Inflammatory macrophage treated with lipopolysaccharide for 4 hours (primary cell): Measurements from ENCODE around the gene ZCCHC24.

Source experiments
- DNase-seq: peaks from one replicate; pipeline ENCODE4 v3.0.0-alpha.2; 2020

The ZCCHC24 gene

GRCh38 chr10:79444199-79445119, 965 bp downstream of the ZCCHC24 start:
- DNase-seq: peak; percentile 56

GRCh38 chr10:79443338-79444198, 1.9 kb downstream of the ZCCHC24 start:
- DNase-seq: no peak

- no peak for DNase-seq
Observed at GRCh38 chr10:79442171-79443040, 3.0 kb downstream of the ZCCHC24 start.

- DNase-seq: no peak
Observed at GRCh38 chr10:79441433-79441832, 4.0 kb downstream of the ZCCHC24 start.

GRCh38 chr10:79440281-79440680, 5.1 kb downstream of the ZCCHC24 start:
- no peak for DNase-seq

GRCh38 chr10:79438699-79439085, 6.7 kb downstream of the ZCCHC24 start:
- DNase-seq: no peak

GRCh38 chr10:79438021-79438698, 7.3 kb downstream of the ZCCHC24 start:
- DNase-seq: peak; percentile 15

- DNase-seq: no peak
Observed at GRCh38 chr10:79437111-79437814, 8.2 kb downstream of the ZCCHC24 start.

GRCh38 chr10:79436850-79437103, 8.6 kb downstream of the ZCCHC24 start:
- no peak for DNase-seq

GRCh38 chr10:79436066-79436849, 9.2 kb downstream of the ZCCHC24 start:
- no peak for DNase-seq

- no peak for DNase-seq
Observed at GRCh38 chr10:79435271-79436065, 10.0 kb downstream of the ZCCHC24 start.

GRCh38 chr10:79434821-79435251, 10.6 kb downstream of the ZCCHC24 start:
- DNase-seq: no peak

GRCh38 chr10:79434223-79434687, 11.2 kb downstream of the ZCCHC24 start:
- no peak for DNase-seq

GRCh38 chr10:79433324-79434222, 11.9 kb downstream of the ZCCHC24 start:
- DNase-seq: no peak

GRCh38 chr10:79431891-79432831, 13.3 kb downstream of the ZCCHC24 start:
- no peak for DNase-seq

- no peak for DNase-seq
Observed at GRCh38 chr10:79431428-79431827, 14.0 kb downstream of the ZCCHC24 start.

- no peak for DNase-seq
Observed at GRCh38 chr10:79430936-79431335, 14.5 kb downstream of the ZCCHC24 start.
